ENCODE data around the gene FRMPD2.
"Not testable (repeated sequence)": the region's sequence is repeated elsewhere in the genome, so short reads cannot be mapped to it uniquely, and the experiment has no call there.

FRMPD2 gene

DNA sequence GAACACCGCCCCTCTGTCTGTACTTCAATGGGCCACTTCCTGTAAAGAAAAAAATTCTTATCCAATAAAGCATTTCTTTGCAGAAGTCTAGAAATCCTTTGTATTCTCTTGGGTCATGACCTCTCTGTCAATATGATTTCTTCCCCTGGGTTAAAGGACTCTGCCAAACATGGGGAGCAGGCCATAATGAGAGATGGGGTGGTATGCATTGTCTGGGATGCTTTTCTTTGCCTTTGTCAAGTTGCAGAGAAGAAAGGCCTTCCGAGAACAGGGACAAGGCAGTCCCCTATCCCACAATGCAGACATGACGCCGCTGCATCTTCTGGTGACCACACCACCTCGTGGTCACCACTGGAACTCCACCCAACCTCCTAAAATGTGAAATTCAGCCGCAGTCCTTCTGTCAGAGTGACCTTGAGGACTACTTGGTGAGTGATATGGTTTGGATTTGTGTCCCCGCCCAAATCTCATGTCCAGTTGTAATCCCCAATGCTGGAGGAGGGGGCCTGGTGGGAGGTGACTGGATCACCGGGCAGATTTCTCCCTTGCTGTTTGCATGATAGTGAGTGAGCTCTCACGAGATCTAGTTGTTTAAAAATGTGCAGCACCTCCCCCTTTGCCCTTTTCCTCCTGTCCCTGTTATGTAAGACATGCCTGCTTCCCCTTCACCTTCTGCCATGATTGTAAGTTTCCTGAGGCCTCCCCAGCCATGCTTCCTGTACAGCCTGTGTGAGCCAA, 15.2 kb upstream of the FRMPD2 start:
- DNase-seq, result peak; percentile 52

DNA sequence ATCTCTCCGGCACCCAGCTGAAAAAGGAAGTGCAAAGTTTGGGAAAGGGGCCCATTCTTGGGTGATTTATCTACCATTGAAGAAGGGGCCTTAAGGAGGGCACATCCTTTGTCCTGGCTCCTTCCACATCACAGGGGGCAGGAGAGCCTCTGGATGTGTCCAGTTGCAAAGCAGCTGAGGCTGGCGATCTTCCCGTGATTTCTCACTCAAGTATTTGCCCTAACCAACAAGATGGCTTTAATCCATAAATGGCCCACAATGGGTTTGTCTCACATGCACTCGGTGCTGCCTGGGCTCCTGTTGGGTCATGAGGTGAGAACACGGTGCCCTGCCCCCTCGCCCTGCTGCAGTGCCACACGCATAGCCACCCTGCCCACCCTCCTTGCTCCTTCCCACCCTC, 14.2 kb upstream of the FRMPD2 start:
- no peak for DNase-seq

DNA sequence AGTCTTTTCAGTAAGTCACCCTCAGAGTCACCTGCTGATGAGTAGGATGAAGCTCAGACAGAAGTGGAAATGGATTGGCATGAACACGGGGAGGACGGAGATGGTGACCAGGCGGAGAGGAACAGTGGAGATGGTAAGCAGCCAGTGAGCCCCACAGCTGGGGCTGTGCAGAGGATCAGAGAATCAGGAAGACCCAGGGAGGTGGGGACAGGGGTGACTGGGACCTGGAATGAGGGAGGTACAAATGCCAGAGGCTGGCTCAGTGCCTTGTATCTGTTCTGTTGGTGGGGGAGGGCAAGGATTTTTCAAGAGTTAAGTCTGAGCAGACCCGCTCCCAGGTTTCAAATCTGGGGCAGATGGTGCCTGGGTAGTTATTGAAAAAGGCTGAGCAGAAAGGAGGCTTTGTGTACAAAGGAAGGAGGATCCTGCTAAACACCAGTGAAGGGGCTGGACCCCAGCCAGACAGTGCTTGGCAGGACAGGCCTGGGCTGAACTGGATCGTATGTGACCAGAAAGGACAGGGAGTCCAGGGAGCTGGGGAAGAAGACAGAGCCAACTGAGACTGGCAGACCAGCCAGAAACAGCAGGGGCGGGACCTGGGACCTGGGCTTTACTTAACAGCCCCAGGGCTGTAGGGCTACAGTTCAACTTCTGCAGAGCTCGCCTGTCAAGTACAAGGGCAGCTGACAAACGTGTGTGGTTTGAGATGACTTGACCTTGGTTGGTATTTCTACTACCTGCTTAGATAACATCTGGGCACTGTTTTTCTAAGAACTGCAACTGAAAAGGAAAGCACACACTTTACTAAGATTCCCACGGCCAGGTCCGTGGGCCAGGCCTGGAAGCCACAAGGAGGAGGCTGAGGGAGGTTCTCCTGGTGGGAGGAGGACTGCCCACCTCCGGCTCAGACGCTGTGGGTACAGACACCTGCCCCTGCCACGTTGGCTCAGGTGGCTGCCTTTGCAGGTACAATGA, 13.2 kb upstream of the FRMPD2 start:
- DNase-seq, result no peak

DNA sequence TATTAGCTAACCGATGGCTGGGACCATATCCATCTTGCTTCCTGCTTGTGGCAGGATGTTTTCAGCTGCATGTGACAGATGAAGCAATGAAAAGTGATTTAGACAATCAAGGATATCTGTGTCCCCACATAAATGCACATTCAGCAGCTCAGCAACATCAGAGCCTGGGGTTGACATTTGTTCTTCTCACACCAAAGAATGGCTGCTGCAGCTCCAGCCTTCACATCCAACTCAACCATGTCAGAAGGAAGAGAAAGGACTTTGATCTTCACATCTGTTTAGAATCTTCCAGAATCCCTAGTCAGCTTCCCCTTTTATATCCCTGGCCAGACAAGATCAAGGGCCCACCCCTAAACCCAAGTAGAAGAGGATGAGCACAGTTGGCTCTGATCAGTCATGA, 11.9 kb upstream of the FRMPD2 start:
- no peak for DNase-seq

- DNase-seq, result no peak
These were observed 11.2 kb upstream of the FRMPD2 start for GRCh38 chr10:48285710-48286109.

DNA sequence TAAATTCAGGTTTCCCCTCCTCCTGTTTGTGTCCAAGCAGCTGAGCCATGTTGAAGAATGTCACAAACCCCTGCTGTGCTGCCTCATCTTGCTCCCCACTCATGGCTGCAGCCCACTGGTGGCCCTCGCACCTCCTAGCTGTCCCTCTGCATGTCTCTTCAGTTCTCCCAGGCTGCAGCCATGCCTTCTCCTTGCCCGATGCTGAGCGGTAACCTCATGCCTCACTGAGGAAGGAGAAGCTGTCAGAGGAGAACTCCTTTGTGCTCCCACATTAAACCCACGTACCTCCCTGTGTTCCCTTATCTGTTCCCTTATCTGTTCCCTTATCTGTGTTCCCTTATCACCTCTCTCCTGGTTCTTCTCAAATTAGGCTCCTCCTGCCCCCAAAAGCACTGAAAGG, 10.3 kb upstream of the FRMPD2 start:
- DNase-seq, result no peak

GRCh38 chr10:48284002-48284546, 9.6 kb upstream of the FRMPD2 start:
- no peak for DNase-seq

DNA sequence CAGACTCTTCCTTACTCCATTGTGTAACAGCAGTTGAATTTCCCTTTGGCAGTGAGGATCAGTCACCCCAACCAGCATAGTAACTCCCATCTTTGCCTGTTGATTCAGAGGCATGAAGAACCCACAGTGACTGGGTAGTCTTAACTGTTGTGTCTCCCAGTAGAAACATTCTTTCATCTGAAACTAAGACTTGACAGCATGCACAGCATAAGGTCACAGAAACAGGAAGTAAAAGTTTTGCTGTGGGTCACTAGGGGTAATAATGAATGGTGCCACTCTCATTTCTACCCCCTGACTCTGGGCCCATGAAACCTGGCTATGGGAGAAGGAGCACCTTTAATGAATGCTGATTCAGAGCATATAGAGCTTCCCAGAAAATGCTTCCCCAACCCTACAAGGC, 8.3 kb upstream of the FRMPD2 start:
- no peak for DNase-seq

GRCh38 chr10:48281697-48282096, 7.2 kb upstream of the FRMPD2 start:
- not testable (repeated sequence) for DNase-seq

GRCh38 chr10:48279081-48279751, 4.7 kb upstream of the FRMPD2 start:
- DNase-seq, result no peak

DNA sequence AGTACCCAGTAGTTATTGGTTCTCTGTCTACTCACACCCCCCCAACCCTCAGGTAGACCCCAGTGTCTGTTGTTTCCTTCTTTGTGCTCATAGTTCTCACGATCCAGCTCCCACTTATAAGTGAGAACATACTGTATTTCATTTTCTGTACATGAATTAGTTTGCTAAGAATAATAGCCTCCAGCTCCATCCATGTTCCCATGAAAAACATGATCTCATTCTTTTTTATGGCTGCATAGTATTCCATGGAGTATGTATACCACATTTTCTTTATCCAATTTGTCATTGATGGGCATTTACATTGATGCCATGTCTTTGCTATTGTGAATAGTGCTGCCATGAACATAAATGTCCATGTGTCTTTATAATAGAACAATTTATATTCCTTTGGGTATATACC, 2.6 kb upstream of the FRMPD2 start:
- DNase-seq, result no peak

DNA sequence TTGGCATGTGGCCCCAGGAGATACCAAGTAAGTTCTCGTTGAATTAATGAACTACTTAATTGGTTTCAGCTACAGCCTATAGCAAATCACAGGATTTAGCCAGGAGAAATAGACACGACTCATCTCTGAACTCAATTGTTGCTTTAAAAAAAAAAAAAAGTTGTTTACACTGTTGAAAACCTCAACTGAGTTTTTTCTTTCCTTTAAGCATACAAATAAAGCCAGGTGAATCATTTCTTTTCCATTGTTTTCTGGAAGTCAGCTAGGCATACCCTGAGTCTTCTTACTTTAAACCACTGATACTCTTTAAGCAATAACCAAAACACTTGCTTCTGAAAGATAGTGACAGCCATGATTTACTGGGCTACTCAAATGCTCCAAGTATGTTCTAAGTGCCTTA, 755 bp downstream of the FRMPD2 start:
- DNase-seq, result no peak

GRCh38 chr10:48272682-48273081, 1.8 kb downstream of the FRMPD2 start:
- no peak for DNase-seq

DNA sequence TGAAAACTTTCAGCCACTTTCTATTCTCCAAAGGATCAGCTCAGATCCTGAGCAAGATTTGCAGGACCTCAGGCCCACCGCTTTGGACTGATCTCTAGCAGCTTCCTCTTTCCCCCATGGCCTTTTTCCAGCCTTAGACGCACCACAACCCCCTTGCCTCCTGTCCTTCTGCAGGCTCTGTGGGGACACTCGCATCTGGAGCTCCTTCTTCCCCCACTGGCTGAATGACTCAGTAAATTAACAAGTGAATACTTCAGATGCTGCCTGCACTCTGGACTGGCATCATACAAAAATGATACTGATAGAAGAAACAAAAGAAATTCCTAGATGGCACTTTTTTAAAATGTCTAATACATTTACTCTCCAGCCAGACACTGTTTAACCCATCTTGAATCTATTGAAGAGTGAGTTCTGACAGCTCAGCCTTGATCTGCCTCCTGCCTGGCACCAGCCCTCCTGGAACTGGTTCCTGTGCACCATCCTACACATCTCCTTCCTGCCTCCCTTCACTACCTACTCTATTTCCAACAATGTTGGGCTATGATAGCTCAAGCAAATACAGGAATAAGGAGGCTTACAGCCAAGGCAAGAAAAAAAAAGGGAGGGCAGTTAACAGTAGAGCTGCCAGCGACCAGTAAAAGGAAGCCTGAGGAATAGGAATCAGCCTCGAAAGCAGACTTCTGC, 3.3 kb downstream of the FRMPD2 start:
- DNase-seq, result no peak

DNA sequence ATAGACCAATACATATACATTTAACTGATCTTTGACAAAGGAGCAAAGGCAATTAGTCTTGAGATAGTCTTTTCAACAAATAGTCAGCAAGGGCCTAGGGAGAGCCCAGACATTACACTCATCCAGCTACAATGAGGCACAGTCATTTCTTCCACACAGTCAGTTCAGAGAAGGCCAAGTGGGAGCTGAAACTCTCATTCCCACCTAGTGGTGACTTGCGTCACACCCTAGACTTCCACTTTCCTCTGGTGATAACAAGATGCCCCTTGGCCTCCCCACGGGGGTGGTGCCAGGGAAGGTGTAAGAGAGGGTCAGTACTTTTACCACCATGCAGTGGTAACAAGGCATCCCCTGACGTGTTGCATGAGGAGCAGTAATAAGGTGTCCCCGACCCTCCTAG, 8.0 kb downstream of the FRMPD2 start:
- no peak for DNase-seq

DNA sequence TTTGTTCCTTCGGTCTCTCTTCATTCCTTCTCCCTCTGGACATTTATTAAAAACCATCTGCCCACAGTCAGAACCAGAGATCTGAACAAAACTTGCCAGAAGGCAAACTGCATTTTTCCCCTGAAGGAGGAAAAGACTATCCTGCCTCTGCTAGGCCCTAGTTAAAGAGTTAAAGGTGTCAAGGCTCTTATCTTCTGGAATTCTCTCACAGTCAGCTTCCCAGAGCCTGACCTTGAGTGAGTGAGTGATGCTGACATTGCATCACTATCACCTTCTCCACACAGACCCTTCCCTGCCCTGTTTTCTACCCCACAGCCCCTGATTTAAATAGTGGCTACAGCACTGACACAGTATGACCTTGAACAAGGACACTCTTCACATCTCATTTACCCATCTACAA, 16.4 kb downstream of the FRMPD2 start:
- DNase-seq, result no peak

GRCh38 chr10:48257407-48257961, 17.0 kb downstream of the FRMPD2 start:
- no peak for DNase-seq

GRCh38 chr10:48255722-48256121, 18.8 kb downstream of the FRMPD2 start:
- no peak for DNase-seq

- no peak for DNase-seq
These were observed 19.6 kb downstream of the FRMPD2 start for GRCh38 chr10:48254750-48255512.

- peak; percentile 94 for DNase-seq
These were observed 20.4 kb downstream of the FRMPD2 start for GRCh38 chr10:48253970-48254657.

GRCh38 chr10:48252354-48252650, 22.2 kb downstream of the FRMPD2 start:
- DNase-seq, result no peak

Data from fibroblast of skin of back (primary cell).